Effector memory CD8-positive, alpha-beta T cell (primary cell): ENCODE data around the gene GTF2F2.

Experiments
- ATAC-seq: fragments of 150-1000 bp; cut with Tn5 transposase; replicated peaks from 2 replicates; pipeline ENCODE4 v1.10.0; 2021; ENCODE audit warnings: mild to moderate bottlenecking, moderate library complexity
- DNase-seq, 3 experiments: peaks; one replicate each; pipeline ENCODE4 v3.0.0; 2021
- H3K27ac Mint-ChIP-seq, 2 donors: one replicate each; pipeline ENCODE4 v1.8.0; 2022; ENCODE audit warnings: mild to moderate bottlenecking in 2 of 2, mixed read lengths in 2 of 2, moderate library complexity in 2 of 2
- H3K27me3 Mint-ChIP-seq, 2 donors: one replicate each; pipeline ENCODE4 v1.8.0; 2022; ENCODE audit warnings: mixed read lengths in 2 of 2
- H3K36me3 Mint-ChIP-seq: one replicate; pipeline ENCODE4 v1.8.0; 2022; ENCODE audit warnings: mild to moderate bottlenecking, moderate library complexity, mixed read lengths; ENCODE audit not compliant: insufficient read depth
- H3K4me1 Mint-ChIP-seq, 2 donors: one replicate each; pipeline ENCODE4 v1.8.0; 2022; ENCODE audit warnings: low read depth in 2 of 2, mixed read lengths in 2 of 2
- H3K4me3 Mint-ChIP-seq, 2 donors: one replicate each; pipeline ENCODE4 v1.8.0; 2022; ENCODE audit warnings: mild to moderate bottlenecking in 2 of 2, mixed read lengths in 2 of 2, moderate library complexity in 2 of 2
- H3K9me3 Mint-ChIP-seq, 2 donors: one replicate each; pipeline ENCODE4 v1.8.0; 2022; ENCODE audit warnings: mixed read lengths in 2 of 2

Gene GTF2F2

GRCh38 chr13:45198041-45198440 is 77.7 kb downstream of the GTF2F2 start:
- no peak overlapping the region for H3K27ac Mint-ChIP-seq
- H3K27me3 Mint-ChIP-seq = no peaks in the 10 kb centered on the region
- H3K36me3 Mint-ChIP-seq = peaks cover 8% of the 10 kb centered on the region
- H3K4me3 Mint-ChIP-seq = no peak overlapping the region
- DNase-seq = no peak
- H3K9me3 Mint-ChIP-seq = no peaks in the 10 kb centered on the region
- H3K4me1 Mint-ChIP-seq = peaks cover 5 to 11% of the 10 kb centered on the region in 2 donors
- no peak for ATAC-seq

- ATAC-seq (no peak), DNase-seq (no peak)
- Mint-ChIP-seq H3K9me3 (no peaks in the 10 kb centered on the region), H3K27ac (no peak overlapping the region), H3K4me1 (peaks cover 5 to 11% of the 10 kb centered on the region in 2 donors), H3K36me3 (peaks cover 3% of the 10 kb centered on the region), H3K4me3 (no peak overlapping the region), H3K27me3 (no peaks in the 10 kb centered on the region)
Observed at GRCh38 chr13:45198924-45199323, 78.6 kb downstream of the GTF2F2 start.

GRCh38 chr13:45199711-45200110 is 79.4 kb downstream of the GTF2F2 start:
- Mint-ChIP-seq H3K4me3 (no peak overlapping the region), H3K27ac (peak overlapping the region in 1 of 2 donors; percentile 78), H3K27me3 (no peaks in the 10 kb centered on the region), H3K4me1 (peaks cover 5 to 11% of the 10 kb centered on the region in 2 donors), H3K36me3 (peaks cover 3% of the 10 kb centered on the region), H3K9me3 (no peaks in the 10 kb centered on the region)
- ATAC-seq (no peak), DNase-seq (no peak)

- Mint-ChIP-seq H3K27me3 (no peaks in the 10 kb centered on the region), H3K9me3 (no peaks in the 10 kb centered on the region), H3K36me3 (no peaks in the 10 kb centered on the region), H3K27ac (peak within 1 kb of the TSS in 1 of 2 donors; percentile 78), H3K4me3 (no peak within 1 kb of the TSS), H3K4me1 (peaks cover 5 to 13% of the 10 kb centered on the region in 2 donors)
- no peak for ATAC-seq
- DNase-seq = no peak
Observed at GRCh38 chr13:45200701-45201232, 80.5 kb downstream of the GTF2F2 start, which contains the start of gene KCTD4. Gene KCTD4 (minus strand): TSS chr13:45201045. CDS start chr13:45194567, 6,478 bp downstream.

GRCh38 chr13:45205124-45205523 is 84.8 kb downstream of the GTF2F2 start:
- Mint-ChIP-seq H3K4me1 (peaks cover 0 to 13% of the 10 kb centered on the region in 2 donors), H3K27ac (peak overlapping the region in 1 of 2 donors; percentile 33)
- ATAC-seq = no peak

GRCh38 chr13:45206340-45206739 is 86.0 kb downstream of the GTF2F2 start:
- H3K27ac Mint-ChIP-seq = no peak overlapping the region
- H3K4me1 Mint-ChIP-seq = peaks cover 0 to 10% of the 10 kb centered on the region in 2 donors
- DNase-seq (no peak), ATAC-seq (no peak)
- no peaks in the 10 kb centered on the region for H3K27me3 Mint-ChIP-seq
- H3K36me3 Mint-ChIP-seq = peaks cover 9% of the 10 kb centered on the region
- no peak overlapping the region for H3K4me3 Mint-ChIP-seq
- no peaks in the 10 kb centered on the region for H3K9me3 Mint-ChIP-seq

More at GRCh38 chr13:45205124-45205523, 84.8 kb downstream of the GTF2F2 start:
- DNase-seq = no peak
- Mint-ChIP-seq H3K4me3 (no peak overlapping the region), H3K36me3 (peaks cover 7% of the 10 kb centered on the region), H3K27me3 (no peaks in the 10 kb centered on the region), H3K9me3 (no peaks in the 10 kb centered on the region)

- no peaks in the 10 kb centered on the region for H3K9me3 Mint-ChIP-seq
- DNase-seq (no peak), ATAC-seq (no peak)
- no peaks in the 10 kb centered on the region for H3K27me3 Mint-ChIP-seq
- H3K4me3 Mint-ChIP-seq = no peak overlapping the region
- H3K27ac Mint-ChIP-seq = no peak overlapping the region
- peaks cover 0 to 9% of the 10 kb centered on the region in 2 donors for H3K4me1 Mint-ChIP-seq
- peaks cover 9% of the 10 kb centered on the region for H3K36me3 Mint-ChIP-seq
Observed at GRCh38 chr13:45207319-45207718, 87.0 kb downstream of the GTF2F2 start.

GRCh38 chr13:45208132-45208531 is 87.8 kb downstream of the GTF2F2 start:
- H3K4me3 Mint-ChIP-seq = no peak overlapping the region

GRCh38 chr13:45209229-45209628 is 88.9 kb downstream of the GTF2F2 start:
- peaks cover 9% of the 10 kb centered on the region for H3K36me3 Mint-ChIP-seq
- peaks cover 0 to 11% of the 10 kb centered on the region in 2 donors for H3K4me1 Mint-ChIP-seq
- no peak for DNase-seq
- no peak overlapping the region for H3K27ac Mint-ChIP-seq
- H3K9me3 Mint-ChIP-seq = no peaks in the 10 kb centered on the region
- ATAC-seq = no peak
- H3K4me3 Mint-ChIP-seq = no peak overlapping the region
- H3K27me3 Mint-ChIP-seq = no peaks in the 10 kb centered on the region

More at GRCh38 chr13:45208132-45208531, 87.8 kb downstream of the GTF2F2 start:
- DNase-seq (no peak), ATAC-seq (no peak)
- Mint-ChIP-seq H3K27ac (no peak overlapping the region), H3K4me1 (peaks cover 0 to 11% of the 10 kb centered on the region in 2 donors), H3K9me3 (no peaks in the 10 kb centered on the region), H3K27me3 (no peaks in the 10 kb centered on the region), H3K36me3 (peaks cover 9% of the 10 kb centered on the region)

- Mint-ChIP-seq H3K4me1 (peaks cover 0 to 5% of the 10 kb centered on the region in 2 donors), H3K9me3 (no peaks in the 10 kb centered on the region), H3K27me3 (no peaks in the 10 kb centered on the region), H3K27ac (peak overlapping the region in 1 of 2 donors; percentile 27), H3K4me3 (no peak overlapping the region), H3K36me3 (no peaks in the 10 kb centered on the region)
- DNase-seq (no peak), ATAC-seq (no peak)
Observed at GRCh38 chr13:45215392-45216077, 95.2 kb downstream of the GTF2F2 start.

- Mint-ChIP-seq H3K4me3 (no peak overlapping the region), H3K27me3 (no peaks in the 10 kb centered on the region), H3K4me1 (peaks cover 0 to 5% of the 10 kb centered on the region in 2 donors), H3K9me3 (no peaks in the 10 kb centered on the region), H3K27ac (peak overlapping the region in 1 of 2 donors; percentile 27), H3K36me3 (no peaks in the 10 kb centered on the region)
- no peak for DNase-seq
- no peak for ATAC-seq
Observed at GRCh38 chr13:45216193-45216592, 95.9 kb downstream of the GTF2F2 start.

- DNase-seq (no peak), ATAC-seq (no peak)
- H3K36me3 Mint-ChIP-seq = no peaks in the 10 kb centered on the region
- H3K4me1 Mint-ChIP-seq = peaks cover 3 to 5% of the 10 kb centered on the region in 2 donors
- no peak overlapping the region for H3K27ac Mint-ChIP-seq
- no peaks in the 10 kb centered on the region for H3K27me3 Mint-ChIP-seq
- H3K4me3 Mint-ChIP-seq = no peak overlapping the region
- no peaks in the 10 kb centered on the region for H3K9me3 Mint-ChIP-seq
Observed at GRCh38 chr13:45218689-45219088, 98.4 kb downstream of the GTF2F2 start.

- Mint-ChIP-seq H3K27me3 (no peaks in the 10 kb centered on the region), H3K27ac (no peak overlapping the region), H3K36me3 (no peaks in the 10 kb centered on the region), H3K4me1 (peaks cover 5 to 8% of the 10 kb centered on the region in 2 donors), H3K4me3 (no peak overlapping the region), H3K9me3 (no peaks in the 10 kb centered on the region)
- no peak for DNase-seq
- ATAC-seq = no peak
Observed at GRCh38 chr13:45219123-45219891, 99.0 kb downstream of the GTF2F2 start.
